Natural killer cell treated with Interleukin-12 subunit alpha and Interleukin-12 subunit beta and Interleukin-15 and Interleukin-18, amount 100 ng/mL, for 72 hours (primary cell): ENCODE data around the gene MYG1. TPM values are rescaled to one million over a fixed set of nuclear protein-coding genes. Genes with fewer than 3 reads are reported as not detected.
"Not testable (repeated sequence)": the region's sequence is repeated elsewhere in the genome, so short reads cannot be mapped to it uniquely, and the experiment has no call there.

Source experiments
- ATAC-seq, 2 donors: fragments of 150-1000 bp; cut with Tn5 transposase in 1 of 2; sonication (Bioruptor Pico), chemical (Tn5 transposase) in 1 of 2; 2 replicates each; pipeline ENCODE4 v1.10.0; 2021
- DNase-seq: peaks from one replicate; pipeline ENCODE4 v3.0.0; 2022; ENCODE audit warnings: low spot score
- H3K27ac Mint-ChIP-seq, 2 donors: 1 replicate in 1 of 2; 2 replicates in 1 of 2; pipeline ENCODE4 v1.8.0; 2022; ENCODE audit warnings: mixed read lengths in 2 of 2, mild to moderate bottlenecking in 1 of 2, moderate library complexity in 1 of 2
- H3K27me3 Mint-ChIP-seq, 2 donors: 1 replicate in 1 of 2; 2 replicates in 1 of 2; pipeline ENCODE4 v1.8.0; 2022; ENCODE audit warnings: mixed read lengths in 2 of 2
- H3K36me3 Mint-ChIP-seq: one replicate; pipeline ENCODE4 v1.8.0; 2022; ENCODE audit warnings: mixed read lengths
- H3K4me1 Mint-ChIP-seq, 2 donors: 1 replicate in 1 of 2; 2 replicates in 1 of 2; pipeline ENCODE4 v1.8.0; 2022; ENCODE audit warnings: low read depth in 2 of 2, mixed read lengths in 2 of 2, mild to moderate bottlenecking in 1 of 2
- H3K4me3 Mint-ChIP-seq: one replicate; pipeline ENCODE4 v1.8.0; 2022; ENCODE audit warnings: mixed read lengths
- H3K9me3 Mint-ChIP-seq: 2 replicates; pipeline ENCODE4 v1.8.0; 2022; ENCODE audit warnings: mixed read lengths
- total RNA-seq, 2 donors: library from RNA; stranded (reverse); gene quantifications; one replicate each; pipeline ENCODE4 v1.2.3, GENCODE V29; 2022

The MYG1 gene
- total RNA-seq, 2 donors from 2014 or later, result 55.8 to 72.9 TPM

DNA sequence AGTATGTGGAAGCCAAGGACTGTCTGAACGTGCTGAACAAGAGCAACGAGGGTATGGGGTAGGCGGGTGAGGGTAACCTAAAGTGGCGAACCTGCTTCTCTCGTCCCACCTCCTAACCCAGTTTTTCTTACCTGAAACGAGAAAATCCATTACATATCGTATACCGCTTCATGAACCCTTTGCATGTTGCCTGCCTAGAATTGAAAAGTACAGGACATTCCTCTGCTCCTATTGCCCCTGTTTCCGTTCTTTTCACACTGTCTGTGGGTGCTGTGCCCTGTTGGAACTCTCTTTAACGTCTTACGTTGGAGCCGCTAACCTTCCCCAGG, 3.6 kb upstream of the MYG1 start:
- no peak for DNase-seq
- H3K9me3 Mint-ChIP-seq, result no peaks in the 10 kb centered on the region
- H3K27me3 Mint-ChIP-seq, result no peaks in the 10 kb centered on the region
- no peak for ATAC-seq
- H3K36me3 Mint-ChIP-seq, result peaks cover 18% of the 10 kb centered on the region
- peaks cover 49 to 50% of the 10 kb centered on the region in 2 donors for H3K4me1 Mint-ChIP-seq
- H3K27ac Mint-ChIP-seq, result peak overlapping the region; percentile 86 to 97
- H3K4me3 Mint-ChIP-seq, result peak overlapping the region; percentile 97

GRCh38 chr12:53297106-53297505, 2.4 kb upstream of the MYG1 start:
- Mint-ChIP-seq H3K4me1 (peaks cover 57 to 61% of the 10 kb centered on the region in 2 donors), H3K4me3 (peak overlapping the region; percentile 97), H3K27ac (peak overlapping the region; percentile 64 to 97), H3K36me3 (peaks cover 24% of the 10 kb centered on the region)
- H3K27me3 Mint-ChIP-seq, H3K9me3 Mint-ChIP-seq, DNase-seq, ATAC-seq: not testable (repeated sequence)

GRCh38 chr12:53298164-53298563, 1.3 kb upstream of the MYG1 start:
- no peak for DNase-seq
- Mint-ChIP-seq H3K27ac (peak overlapping the region; percentile 64 to 77), H3K36me3 (peaks cover 33% of the 10 kb centered on the region), H3K4me1 (peaks cover 63 to 71% of the 10 kb centered on the region in 2 donors), H3K4me3 (peak overlapping the region; percentile 47), H3K27me3 (no peaks in the 10 kb centered on the region), H3K9me3 (no peaks in the 10 kb centered on the region)
- ATAC-seq, result no peak

DNA sequence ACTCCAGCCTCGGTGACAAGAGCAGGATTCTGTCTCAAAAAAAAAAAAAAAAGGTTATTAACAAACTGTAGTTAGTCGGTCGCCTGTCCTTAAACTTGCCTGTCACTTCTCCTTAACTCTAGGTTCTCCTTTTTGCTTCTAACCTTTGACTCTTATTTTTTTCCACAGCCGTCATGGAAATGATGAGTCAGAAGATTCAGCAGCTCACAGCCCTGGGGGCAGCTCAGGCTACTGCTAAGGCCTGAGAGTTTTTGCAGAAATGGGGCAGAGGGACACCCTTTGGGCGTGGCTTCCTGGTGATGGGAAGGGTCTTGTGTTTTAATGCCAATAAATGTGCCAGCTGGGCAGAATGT, 418 bp upstream of the MYG1 start:
- H3K4me1 Mint-ChIP-seq, result peaks cover 61 to 71% of the 10 kb centered on the region in 2 donors
- no peaks in the 10 kb centered on the region for H3K27me3 Mint-ChIP-seq
- no peak for DNase-seq
- peak overlapping the region; percentile 86 to 87 for H3K27ac Mint-ChIP-seq
- ATAC-seq, result no peak
- H3K4me3 Mint-ChIP-seq, result peak overlapping the region; percentile 98
- H3K36me3 Mint-ChIP-seq, result peaks cover 33% of the 10 kb centered on the region
- no peaks in the 10 kb centered on the region for H3K9me3 Mint-ChIP-seq

DNA sequence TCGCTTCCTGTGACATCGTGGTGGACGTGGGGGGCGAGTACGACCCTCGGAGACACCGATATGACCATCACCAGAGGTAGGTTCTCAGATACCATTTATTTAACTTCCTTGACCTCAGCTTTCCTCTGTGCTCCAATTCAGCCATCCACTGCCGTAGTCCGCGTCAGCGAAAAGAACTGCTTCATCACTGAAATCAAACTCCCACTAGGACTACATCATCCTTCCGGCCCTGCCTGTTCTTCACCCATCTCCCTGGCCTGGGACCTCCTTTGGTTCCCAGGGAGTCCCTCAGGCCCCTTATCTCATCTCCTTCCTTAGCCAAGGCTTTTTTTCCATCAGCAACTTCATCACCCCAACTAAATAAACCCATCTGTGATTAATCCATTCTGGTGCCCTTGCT, 692 bp downstream of the MYG1 start:
- Mint-ChIP-seq H3K27me3 (no peaks in the 10 kb centered on the region), H3K36me3 (peaks cover 33% of the 10 kb centered on the region), H3K4me1 (peaks cover 56 to 66% of the 10 kb centered on the region in 2 donors), H3K27ac (peak overlapping the region; percentile 86 to 87), H3K9me3 (no peaks in the 10 kb centered on the region), H3K4me3 (peak overlapping the region; percentile 98)
- ATAC-seq (no peak), DNase-seq (no peak)

DNA sequence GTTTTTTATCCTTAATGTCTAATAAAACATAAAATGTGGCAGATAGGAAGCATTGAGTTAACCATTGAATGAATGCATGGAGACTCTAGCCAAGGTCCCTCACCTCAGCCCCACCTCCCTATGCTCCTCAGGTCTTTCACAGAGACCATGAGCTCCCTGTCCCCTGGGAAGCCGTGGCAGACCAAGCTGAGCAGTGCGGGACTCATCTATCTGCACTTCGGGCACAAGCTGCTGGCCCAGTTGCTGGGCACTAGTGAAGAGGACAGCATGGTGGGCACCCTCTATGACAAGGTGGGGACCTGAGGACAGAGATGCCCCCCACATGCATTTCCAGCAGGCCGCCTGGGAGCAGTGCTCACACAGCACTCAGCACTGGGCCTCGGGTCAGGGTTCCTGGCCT, 3.4 kb downstream of the MYG1 start:
- peaks cover 33 to 47% of the 10 kb centered on the region in 2 donors for H3K4me1 Mint-ChIP-seq
- H3K4me3 Mint-ChIP-seq, result peak overlapping the region; percentile 98
- H3K36me3 Mint-ChIP-seq, result peaks cover 35% of the 10 kb centered on the region
- DNase-seq, result no peak
- no peak for ATAC-seq
- H3K9me3 Mint-ChIP-seq, result no peaks in the 10 kb centered on the region
- peak overlapping the region; percentile 69 to 87 for H3K27ac Mint-ChIP-seq
- H3K27me3 Mint-ChIP-seq, result no peaks in the 10 kb centered on the region

- DNase-seq, result no peak
- Mint-ChIP-seq H3K27me3 (no peaks in the 10 kb centered on the region), H3K4me1 (peaks cover 6 to 13% of the 10 kb centered on the region in 2 donors), H3K9me3 (no peaks in the 10 kb centered on the region), H3K4me3 (no peak overlapping the region), H3K27ac (no peak overlapping the region), H3K36me3 (peaks cover 16% of the 10 kb centered on the region)
- no peak for ATAC-seq
Measured at GRCh38 chr12:53306826-53307225, 7.3 kb downstream of the MYG1 start.

DNA sequence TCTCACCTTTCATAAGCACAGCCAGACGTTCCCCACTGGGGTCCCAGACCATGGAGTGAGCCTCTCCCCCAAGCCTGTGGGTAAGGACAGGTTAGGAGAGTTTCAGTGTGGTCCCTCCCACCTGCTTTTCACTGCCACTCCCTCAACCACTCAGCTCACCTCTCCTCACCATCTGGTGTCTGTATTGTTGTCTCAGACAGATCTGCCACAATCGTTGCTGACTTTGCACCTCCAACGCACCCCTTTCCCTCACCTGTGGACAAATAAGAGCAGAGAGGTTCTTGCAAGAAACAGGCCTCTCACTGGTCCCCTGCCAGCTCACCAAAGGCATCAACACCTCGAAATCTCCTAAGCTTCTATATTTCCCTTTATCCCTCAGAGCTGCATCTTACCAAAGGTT, 8.8 kb downstream of the MYG1 start:
- Mint-ChIP-seq H3K27ac (no peak overlapping the region), H3K36me3 (peaks cover 7% of the 10 kb centered on the region), H3K9me3 (no peaks in the 10 kb centered on the region)

GRCh38 chr12:53313996-53314395, 14.5 kb downstream of the MYG1 start:
- no peaks in the 10 kb centered on the region for H3K9me3 Mint-ChIP-seq
- H3K27ac Mint-ChIP-seq, result no peak overlapping the region
- ATAC-seq, result no peak
- no peak overlapping the region for H3K4me3 Mint-ChIP-seq
- peaks cover 6% of the 10 kb centered on the region for H3K36me3 Mint-ChIP-seq
- H3K4me1 Mint-ChIP-seq, result peaks cover 0 to 7% of the 10 kb centered on the region in 2 donors
- no peak for DNase-seq
- H3K27me3 Mint-ChIP-seq, result no peaks in the 10 kb centered on the region

More for the DNA sequence above, 8.8 kb downstream of the MYG1 start:
- no peaks in the 10 kb centered on the region for H3K27me3 Mint-ChIP-seq
- H3K4me1 Mint-ChIP-seq, result no peaks in the 10 kb centered on the region
- no peak overlapping the region for H3K4me3 Mint-ChIP-seq
- ATAC-seq (no peak), DNase-seq (no peak)

- no peaks in the 10 kb centered on the region for H3K9me3 Mint-ChIP-seq
- ATAC-seq (no peak), DNase-seq (no peak)
- H3K4me3 Mint-ChIP-seq, result peak overlapping the region; percentile 98
- H3K27me3 Mint-ChIP-seq, result no peaks in the 10 kb centered on the region
- H3K27ac Mint-ChIP-seq, result peak overlapping the region; percentile 91 to 97
- H3K36me3 Mint-ChIP-seq, result peaks cover 6% of the 10 kb centered on the region
- peaks cover 35 to 38% of the 10 kb centered on the region in 2 donors for H3K4me1 Mint-ChIP-seq
Measured at GRCh38 chr12:53320352-53321195, 21.1 kb downstream of the MYG1 start.

DNA sequence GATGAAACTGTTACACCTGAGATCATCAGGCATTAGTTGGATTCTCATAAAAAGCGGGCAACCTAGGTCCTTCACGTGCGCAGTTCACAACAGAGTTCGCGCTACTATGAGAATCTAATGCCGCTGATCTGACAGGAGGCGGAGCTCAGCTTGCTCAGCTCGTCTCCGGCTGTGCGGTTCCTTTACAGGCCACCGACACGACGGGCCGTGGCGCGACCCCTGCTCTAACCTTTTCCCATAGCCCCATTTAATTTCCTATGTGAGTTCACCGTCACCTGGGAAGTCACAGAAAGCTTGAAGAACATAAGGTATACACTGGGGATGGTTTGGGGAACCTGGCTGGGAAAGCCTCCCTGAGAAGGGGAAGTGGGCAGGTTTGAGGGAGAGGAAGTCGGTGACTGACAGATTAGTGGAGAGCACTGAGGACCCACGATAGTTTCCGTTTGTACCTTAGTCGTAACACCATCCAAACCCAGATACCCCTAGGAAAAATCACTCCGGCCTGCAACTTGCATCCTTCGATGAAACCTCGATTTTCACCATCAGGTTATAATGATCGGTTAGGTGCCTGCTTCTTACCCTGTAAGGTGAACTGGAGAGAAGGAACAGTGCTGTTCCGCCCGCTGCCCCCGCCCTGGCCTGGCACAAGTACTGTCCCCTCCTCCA, 24.8 kb downstream of the MYG1 start:
- Mint-ChIP-seq H3K4me1 (peaks cover 36 to 38% of the 10 kb centered on the region in 2 donors), H3K36me3 (no peaks in the 10 kb centered on the region), H3K4me3 (peak overlapping the region; percentile 96), H3K9me3 (no peaks in the 10 kb centered on the region), H3K27me3 (peaks cover 3 to 5% of the 10 kb centered on the region in 2 donors), H3K27ac (peak overlapping the region; percentile 91 to 97)
- DNase-seq, result peak; percentile 65
- ATAC-seq, result peak; percentile 8 to 46

DNA sequence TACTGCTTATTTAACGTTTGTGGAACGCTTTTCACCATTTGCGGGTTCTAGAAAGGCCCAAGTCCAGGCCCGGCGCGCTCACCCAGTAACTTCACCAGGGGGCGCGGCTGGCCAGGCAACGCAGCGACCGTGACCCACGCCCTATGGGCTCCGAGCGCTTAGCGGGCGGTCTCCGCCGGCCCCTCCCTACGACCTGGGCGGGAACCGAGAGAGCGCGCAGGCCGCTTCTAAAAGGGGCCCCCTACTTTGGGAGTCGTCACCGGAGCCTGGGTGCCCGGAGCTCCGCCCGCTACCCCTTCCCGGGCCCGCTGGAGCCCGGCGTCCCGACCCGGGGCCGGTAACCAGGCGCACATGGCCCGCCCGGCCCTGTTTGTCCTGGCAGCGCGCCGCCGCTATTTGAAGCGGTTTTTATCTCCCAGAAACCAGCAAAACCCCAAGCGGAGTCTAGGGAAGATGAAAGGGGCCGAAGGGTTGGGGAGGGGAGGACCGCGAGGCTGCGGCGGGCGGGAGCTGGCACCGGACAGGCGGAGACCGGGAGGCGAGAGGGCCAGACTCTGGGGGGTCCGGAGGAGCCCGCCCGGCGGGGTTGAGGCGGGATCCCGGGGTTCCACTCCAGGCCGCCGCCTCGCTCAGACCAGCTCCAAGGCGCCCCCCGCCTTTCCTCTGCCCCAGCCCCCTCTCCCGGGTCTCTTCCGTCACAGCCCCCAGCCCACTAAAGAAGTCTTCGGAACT, 25.4 kb downstream of the MYG1 start:
- ATAC-seq (peak; percentile 85 to 86), DNase-seq (peak; percentile 93)
- H3K4me1 Mint-ChIP-seq, result peaks cover 36 to 37% of the 10 kb centered on the region in 2 donors
- H3K27me3 Mint-ChIP-seq, result peaks cover 6 to 8% of the 10 kb centered on the region in 2 donors
- H3K27ac Mint-ChIP-seq, result peak overlapping the region; percentile 91 to 97
- H3K9me3 Mint-ChIP-seq, result no peaks in the 10 kb centered on the region
- no peaks in the 10 kb centered on the region for H3K36me3 Mint-ChIP-seq
- H3K4me3 Mint-ChIP-seq, result peak overlapping the region; percentile 96

DNA sequence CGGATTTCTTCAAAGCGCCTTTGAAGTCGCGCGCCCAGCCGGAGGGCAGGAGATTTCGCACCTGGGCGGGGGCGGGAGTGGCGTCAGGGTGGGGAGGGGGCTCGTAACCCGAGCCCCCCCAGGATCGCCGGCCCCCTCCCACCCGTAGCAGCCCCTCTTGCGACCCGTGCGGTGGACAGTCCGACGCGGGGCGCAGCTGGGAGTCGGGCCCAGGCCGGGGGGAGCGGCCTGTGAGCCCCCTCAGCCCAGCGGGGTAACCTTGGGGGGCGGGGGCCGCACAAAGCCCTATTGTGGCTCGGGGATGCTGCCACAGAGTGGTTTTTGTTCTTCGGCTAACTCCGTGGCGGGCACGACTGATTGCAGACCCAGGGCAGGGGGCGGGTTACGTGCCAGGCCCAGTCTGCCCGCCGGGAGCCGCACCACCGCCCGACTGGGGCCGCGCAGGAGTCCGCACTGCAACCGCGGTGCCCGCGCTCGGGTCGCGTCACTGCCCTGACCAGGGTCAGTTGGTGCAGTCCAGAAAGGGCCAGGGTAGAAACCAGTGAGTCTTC, 26.1 kb downstream of the MYG1 start:
- peak overlapping the region; percentile 71 for H3K4me3 Mint-ChIP-seq
- H3K27me3 Mint-ChIP-seq, result peaks cover 6 to 8% of the 10 kb centered on the region in 2 donors
- DNase-seq (no peak), ATAC-seq (no peak)
- peaks cover 30 to 31% of the 10 kb centered on the region in 2 donors for H3K4me1 Mint-ChIP-seq
- H3K36me3 Mint-ChIP-seq, result no peaks in the 10 kb centered on the region
- H3K27ac Mint-ChIP-seq, result peak overlapping the region in 1 of 2 donors; percentile 85
- no peaks in the 10 kb centered on the region for H3K9me3 Mint-ChIP-seq
